ENCODE results near the gene JAM3.

DNA sequence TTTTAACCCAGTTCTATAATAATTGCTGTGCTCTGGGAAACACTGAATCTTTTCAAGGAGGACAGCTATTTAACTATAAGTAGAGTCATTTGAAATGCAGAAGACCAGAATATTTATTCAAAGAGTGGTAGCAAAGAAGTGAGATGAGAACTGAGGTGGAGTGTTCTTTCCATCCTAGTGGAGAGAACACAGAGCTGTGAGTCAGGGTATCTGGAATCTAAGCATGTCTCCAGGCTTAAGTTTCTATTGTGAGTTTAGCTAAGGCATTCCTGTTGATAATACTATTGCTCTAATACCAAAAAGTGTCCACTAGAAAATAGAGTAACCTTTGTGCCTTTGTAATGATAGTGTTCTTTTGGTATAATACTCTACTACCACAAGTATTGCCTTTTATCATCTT, 32.4 kb downstream of the JAM3 start:
- TF ChIP-seq, protein P1, sequence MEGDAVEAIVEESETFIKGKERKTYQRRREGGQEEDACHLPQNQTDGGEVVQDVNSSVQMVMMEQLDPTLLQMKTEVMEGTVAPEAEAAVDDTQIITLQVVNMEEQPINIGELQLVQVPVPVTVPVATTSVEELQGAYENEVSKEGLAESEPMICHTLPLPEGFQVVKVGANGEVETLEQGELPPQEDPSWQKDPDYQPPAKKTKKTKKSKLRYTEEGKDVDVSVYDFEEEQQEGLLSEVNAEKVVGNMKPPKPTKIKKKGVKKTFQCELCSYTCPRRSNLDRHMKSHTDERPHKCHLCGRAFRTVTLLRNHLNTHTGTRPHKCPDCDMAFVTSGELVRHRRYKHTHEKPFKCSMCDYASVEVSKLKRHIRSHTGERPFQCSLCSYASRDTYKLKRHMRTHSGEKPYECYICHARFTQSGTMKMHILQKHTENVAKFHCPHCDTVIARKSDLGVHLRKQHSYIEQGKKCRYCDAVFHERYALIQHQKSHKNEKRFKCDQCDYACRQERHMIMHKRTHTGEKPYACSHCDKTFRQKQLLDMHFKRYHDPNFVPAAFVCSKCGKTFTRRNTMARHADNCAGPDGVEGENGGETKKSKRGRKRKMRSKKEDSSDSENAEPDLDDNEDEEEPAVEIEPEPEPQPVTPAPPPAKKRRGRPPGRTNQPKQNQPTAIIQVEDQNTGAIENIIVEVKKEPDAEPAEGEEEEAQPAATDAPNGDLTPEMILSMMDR (IDR thresholded peaks at IDR 0.05), result no peak
- TF ChIP-seq ZFX (IDR thresholded peaks at IDR 0.05; ENCODE audit: borderline replicate concordance), result no peak

All from 22Rv1 (cell line).